IPS-18c (cell line): ENCODE data around the gene PWP2.

Experiments used
- H3K4me3 ChIP-seq: 2 replicates; pipeline ENCODE4 v1.7.0; 2013; ENCODE audit warnings: low read depth, mild to moderate bottlenecking, low read length, moderate library complexity; ENCODE audit not compliant: insufficient read depth
- H3K9me3 ChIP-seq: one replicate; pipeline ENCODE4 v1.6.1; 2013; ENCODE audit warnings: mild to moderate bottlenecking, low read length, moderate library complexity; ENCODE audit not compliant: control insufficient read depth, insufficient read depth

Gene PWP2

GRCh38 chr21:44078411-44078981 is 28.7 kb upstream of the PWP2 start:
- H3K4me3 ChIP-seq: no peak overlapping the region
- H3K9me3 ChIP-seq: no peaks in the 10 kb centered on the region

GRCh38 chr21:44079446-44079845 is 27.8 kb upstream of the PWP2 start:
- Histone ChIP-seq H3K4me3 (no peak overlapping the region), H3K9me3 (no peaks in the 10 kb centered on the region)

- H3K4me3 ChIP-seq: no peak overlapping the region
- no peaks in the 10 kb centered on the region for H3K9me3 ChIP-seq
Measured at GRCh38 chr21:44079846-44080245, 27.4 kb upstream of the PWP2 start.

- Histone ChIP-seq H3K4me3 (no peak overlapping the region), H3K9me3 (no peaks in the 10 kb centered on the region)
Measured at GRCh38 chr21:44082648-44083440, 24.4 kb upstream of the PWP2 start.

- H3K4me3 ChIP-seq: no peak overlapping the region
- no peaks in the 10 kb centered on the region for H3K9me3 ChIP-seq
Measured at GRCh38 chr21:44083631-44084291, 23.4 kb upstream of the PWP2 start.

GRCh38 chr21:44084496-44085241 is 22.5 kb upstream of the PWP2 start:
- Histone ChIP-seq H3K4me3 (no peak overlapping the region), H3K9me3 (no peaks in the 10 kb centered on the region)

- Histone ChIP-seq H3K4me3 (no peak overlapping the region), H3K9me3 (no peaks in the 10 kb centered on the region)
Measured at GRCh38 chr21:44085491-44086321, 21.5 kb upstream of the PWP2 start.

- no peaks in the 10 kb centered on the region for H3K9me3 ChIP-seq
Measured at GRCh38 chr21:44086636-44087425, 20.4 kb upstream of the PWP2 start.

GRCh38 chr21:44087426-44088400 is 19.5 kb upstream of the PWP2 start:
- Histone ChIP-seq H3K9me3 (no peaks in the 10 kb centered on the region), H3K4me3 (no peak overlapping the region)

More at GRCh38 chr21:44086636-44087425, 20.4 kb upstream of the PWP2 start:
- H3K4me3 ChIP-seq: no peak overlapping the region

- no peak overlapping the region for H3K4me3 ChIP-seq
- H3K9me3 ChIP-seq: no peaks in the 10 kb centered on the region
Measured at GRCh38 chr21:44088401-44088780, 18.8 kb upstream of the PWP2 start.

- Histone ChIP-seq H3K9me3 (no peaks in the 10 kb centered on the region), H3K4me3 (no peak overlapping the region)
Measured at GRCh38 chr21:44089001-44089911, 17.9 kb upstream of the PWP2 start.

GRCh38 chr21:44090325-44090724 is 16.9 kb upstream of the PWP2 start:
- no peaks in the 10 kb centered on the region for H3K9me3 ChIP-seq
- H3K4me3 ChIP-seq: no peak overlapping the region

- no peaks in the 10 kb centered on the region for H3K9me3 ChIP-seq
- H3K4me3 ChIP-seq: no peak overlapping the region
Measured at GRCh38 chr21:44092211-44092610, 15.0 kb upstream of the PWP2 start.

GRCh38 chr21:44093761-44094160 is 13.4 kb upstream of the PWP2 start:
- no peaks in the 10 kb centered on the region for H3K9me3 ChIP-seq
- H3K4me3 ChIP-seq: no peak overlapping the region
